Osteocyte (in vitro differentiated cells): ENCODE results near the gene UXS1. TPM values are rescaled to one million over a fixed set of nuclear protein-coding genes. Genes with fewer than 3 reads are reported as not detected.

Experiments used
- DNase-seq: peaks from one replicate; pipeline ENCODE4 v3.0.0; 2021; ENCODE audit warnings: mixed read lengths; ENCODE audit not compliant: unreplicated experiment; ENCODE audit errors: extremely low spot score
- H3K27ac Mint-ChIP-seq: one replicate; pipeline ENCODE4 v1.8.0; 2021; ENCODE audit warnings: mild to moderate bottlenecking, mixed read lengths; ENCODE audit not compliant: unreplicated experiment
- H3K27me3 Mint-ChIP-seq: one replicate; pipeline ENCODE4 v1.8.0; 2021; ENCODE audit warnings: mixed read lengths; ENCODE audit not compliant: unreplicated experiment
- H3K36me3 Mint-ChIP-seq: one replicate; pipeline ENCODE4 v1.8.0; 2021; ENCODE audit warnings: mixed read lengths; ENCODE audit not compliant: unreplicated experiment
- H3K4me1 Mint-ChIP-seq: one replicate; pipeline ENCODE4 v1.8.0; 2021; ENCODE audit warnings: mixed read lengths; ENCODE audit not compliant: unreplicated experiment
- H3K4me3 Mint-ChIP-seq: one replicate; pipeline ENCODE4 v1.8.0; 2021; ENCODE audit warnings: mild to moderate bottlenecking, moderate library complexity, mixed read lengths; ENCODE audit not compliant: unreplicated experiment
- H3K9me3 Mint-ChIP-seq: one replicate; pipeline ENCODE4 v1.8.0; 2021; ENCODE audit warnings: mixed read lengths; ENCODE audit not compliant: unreplicated experiment
- CTCF ChIP-seq: fragments of 200-600 bp; sonication (generic); IDR thresholded peaks from 2 replicates; pipeline ENCODE4 v1.5.0; 2021; ENCODE audit warnings: antibody characterized with exemption, mild to moderate bottlenecking, moderate library complexity
- total RNA-seq: library from RNA; stranded (reverse); gene quantifications from 2 replicates; pipeline ENCODE4 v1.2.1, GENCODE V29; 2021

The UXS1 gene
- total RNA-seq, 1 donor from 2014 or later: 23.2 TPM

GRCh38 chr2:106147665-106148064, 46.4 kb downstream of the UXS1 start:
- DNase-seq: no peak
- Mint-ChIP-seq H3K9me3 (peaks cover 6% of the 10 kb centered on the region), H3K27ac (peak overlapping the region; percentile 69), H3K27me3 (no peaks in the 10 kb centered on the region), H3K4me3 (no peak overlapping the region), H3K36me3 (peaks cover 16% of the 10 kb centered on the region), H3K4me1 (peaks cover 36% of the 10 kb centered on the region)
- no peak for TF ChIP-seq CTCF

GRCh38 chr2:106147159-106147558, 46.9 kb downstream of the UXS1 start:
- H3K27ac Mint-ChIP-seq: peak overlapping the region; percentile 69

GRCh38 chr2:106144621-106145331, 49.3 kb downstream of the UXS1 start:
- H3K27ac Mint-ChIP-seq: no peak overlapping the region
- H3K4me3 Mint-ChIP-seq: no peak overlapping the region
- peaks cover 6% of the 10 kb centered on the region for H3K9me3 Mint-ChIP-seq
- H3K36me3 Mint-ChIP-seq: peaks cover 20% of the 10 kb centered on the region
- H3K27me3 Mint-ChIP-seq: no peaks in the 10 kb centered on the region
- DNase-seq: no peak
- H3K4me1 Mint-ChIP-seq: peaks cover 49% of the 10 kb centered on the region
- TF ChIP-seq CTCF: no peak

More at GRCh38 chr2:106147159-106147558, 46.9 kb downstream of the UXS1 start:
- Mint-ChIP-seq H3K36me3 (peaks cover 20% of the 10 kb centered on the region), H3K4me3 (no peak overlapping the region), H3K9me3 (peaks cover 6% of the 10 kb centered on the region), H3K4me1 (peaks cover 36% of the 10 kb centered on the region), H3K27me3 (no peaks in the 10 kb centered on the region)
- no peak for TF ChIP-seq CTCF
- no peak for DNase-seq

- Mint-ChIP-seq H3K27me3 (no peaks in the 10 kb centered on the region), H3K4me3 (no peak overlapping the region), H3K27ac (no peak overlapping the region), H3K9me3 (peaks cover 6% of the 10 kb centered on the region), H3K36me3 (peaks cover 20% of the 10 kb centered on the region), H3K4me1 (peaks cover 60% of the 10 kb centered on the region)
- DNase-seq: no peak
- no peak for TF ChIP-seq CTCF
Observed at GRCh38 chr2:106143495-106144215, 50.4 kb downstream of the UXS1 start.

- H3K36me3 Mint-ChIP-seq: peaks cover 22% of the 10 kb centered on the region
- H3K4me3 Mint-ChIP-seq: no peak overlapping the region
- no peak overlapping the region for H3K27ac Mint-ChIP-seq
- no peak for TF ChIP-seq CTCF
- DNase-seq: no peak
- H3K4me1 Mint-ChIP-seq: peaks cover 60% of the 10 kb centered on the region
- no peaks in the 10 kb centered on the region for H3K27me3 Mint-ChIP-seq
- H3K9me3 Mint-ChIP-seq: peaks cover 6% of the 10 kb centered on the region
Observed at GRCh38 chr2:106142683-106143082, 51.4 kb downstream of the UXS1 start.
